Measurements from ENCODE around the gene CCNY.

Gene CCNY

DNA sequence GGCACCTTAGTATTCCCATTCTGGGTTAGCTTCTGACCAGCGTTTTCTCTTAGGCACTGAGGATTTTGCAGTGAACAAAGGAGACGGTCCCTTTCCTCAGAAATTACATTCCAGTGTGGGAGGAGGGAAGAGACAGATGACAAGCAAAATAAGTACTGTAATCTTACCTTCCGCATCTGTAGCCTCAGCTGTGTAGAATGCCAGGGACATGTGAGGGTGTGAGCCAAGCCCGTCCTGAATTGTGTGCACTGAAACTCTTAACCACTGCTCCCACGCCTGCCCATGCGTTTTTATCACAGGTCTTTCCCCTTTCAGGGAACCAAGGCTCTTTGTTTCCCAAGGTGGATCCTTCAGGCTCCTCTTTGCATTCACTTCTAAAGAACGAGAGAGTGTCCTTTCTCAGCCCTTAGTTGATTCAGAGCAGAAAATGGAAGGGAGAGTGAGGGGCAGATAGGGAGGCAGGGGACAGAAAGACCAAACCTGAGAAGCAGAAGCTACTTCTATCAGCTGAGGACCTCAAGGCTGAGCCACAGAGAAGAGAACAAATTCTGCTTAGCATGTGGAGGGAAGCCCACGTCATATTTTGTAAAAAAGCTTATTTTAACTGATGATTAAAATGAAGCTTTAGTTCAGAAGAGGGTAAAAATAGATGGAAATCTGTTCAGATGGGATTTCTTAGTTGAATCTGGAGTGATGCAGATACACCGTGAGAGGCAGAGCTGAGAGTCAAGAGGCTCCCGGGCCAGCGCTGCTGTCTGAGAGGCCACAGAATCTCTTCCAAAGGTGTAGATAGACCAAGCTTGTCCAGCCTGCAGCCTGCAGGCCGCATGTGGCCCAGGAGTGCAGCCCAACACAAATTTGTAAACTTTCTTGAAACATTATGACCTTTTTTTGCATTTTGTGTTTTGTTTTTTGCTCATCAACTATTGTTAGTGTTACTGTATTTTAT, 122.5 kb downstream of the CCNY start:
- DNase-seq: no peak

GRCh38 chr10:35459449-35459847, 123.1 kb downstream of the CCNY start:
- no peak for DNase-seq

DNA sequence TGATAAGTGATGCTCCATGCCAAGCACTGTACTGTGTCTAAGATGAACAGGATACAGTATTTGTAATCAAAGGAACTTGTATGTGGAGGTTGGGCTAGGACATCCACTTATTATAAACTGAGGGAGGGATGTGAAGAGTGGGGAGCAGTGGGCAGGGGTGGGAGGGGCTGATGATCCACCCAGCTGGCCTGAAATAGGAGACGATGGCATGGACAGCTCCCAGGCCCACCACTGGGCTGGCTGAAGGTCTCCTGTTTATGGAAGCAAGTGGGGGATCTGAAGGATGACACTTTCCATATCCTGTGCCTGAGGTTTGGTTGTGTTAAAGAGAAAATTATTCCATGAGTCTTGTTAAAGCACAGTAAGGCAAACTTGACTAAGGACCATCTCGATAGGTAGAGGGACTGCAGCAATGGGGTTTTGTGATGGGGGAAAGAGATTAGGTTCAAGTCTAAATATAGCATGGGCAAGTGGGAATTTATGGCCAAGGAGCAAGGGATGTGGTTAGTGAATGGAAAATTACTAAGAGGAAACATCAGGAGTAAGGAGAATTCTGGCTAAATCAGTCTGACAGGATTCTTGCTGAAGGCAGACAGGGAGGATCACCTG, 124.6 kb downstream of the CCNY start:
- DNase-seq: no peak

DNA sequence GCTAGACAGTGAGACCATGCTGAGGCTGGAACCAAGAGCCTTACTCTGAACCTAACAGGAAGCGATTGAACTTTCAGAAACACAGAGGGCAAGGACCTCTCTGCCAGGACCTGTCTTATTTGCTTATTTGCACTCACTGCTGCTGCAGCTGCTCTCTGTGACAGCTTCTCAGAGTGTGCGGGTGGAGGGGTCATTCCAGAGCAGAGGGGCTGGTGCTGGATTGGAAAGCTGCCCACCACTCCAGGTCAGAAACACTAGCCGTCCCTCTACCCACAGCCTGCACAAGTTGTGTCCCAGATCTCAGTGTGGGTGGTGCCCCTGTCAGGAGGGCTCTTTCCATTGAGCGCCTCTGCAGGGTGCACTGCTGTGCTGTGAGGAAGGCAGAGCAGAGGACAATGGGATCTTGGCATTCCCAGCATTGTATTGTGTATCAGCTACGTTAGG, 126.2 kb downstream of the CCNY start:
- no peak for DNase-seq

DNA sequence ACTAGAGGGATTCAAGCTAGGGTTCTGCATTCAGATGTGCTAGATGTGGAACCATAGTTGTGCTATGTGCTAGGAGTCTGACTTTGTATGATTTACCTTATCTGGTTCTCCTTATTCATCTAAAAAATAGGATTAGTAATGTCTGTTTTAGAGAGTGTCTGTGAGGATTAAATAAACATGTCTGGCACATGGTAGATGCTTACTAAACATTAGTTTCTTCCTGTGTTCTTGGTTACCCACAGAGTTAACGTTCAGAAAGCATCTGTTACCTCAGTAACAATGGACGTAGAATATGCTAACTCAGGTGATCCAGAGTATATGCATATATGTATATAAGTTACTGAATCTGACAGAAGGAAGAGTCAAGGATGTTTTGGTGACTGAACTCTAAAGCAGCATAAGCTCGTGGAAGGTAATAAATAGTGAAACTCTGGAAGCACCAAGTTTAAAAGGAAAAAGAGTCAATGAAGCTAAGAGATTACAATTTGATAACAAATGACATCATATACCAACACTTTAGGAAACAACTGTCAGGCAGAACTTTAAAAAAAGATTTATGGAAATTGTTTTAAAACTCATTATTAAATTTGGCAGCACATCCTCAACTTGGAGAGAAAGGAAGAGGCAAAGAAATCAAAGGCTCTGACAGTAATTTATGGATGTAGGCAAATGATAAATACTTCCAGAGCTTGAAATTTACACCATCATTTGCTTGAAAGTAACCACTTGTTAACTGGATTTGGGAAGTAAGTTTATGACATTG, 127.0 kb downstream of the CCNY start:
- no peak for DNase-seq

- DNase-seq: no peak
These were observed 127.6 kb downstream of the CCNY start for GRCh38 chr10:35463878-35464277.

- DNase-seq: no peak
These were observed 128.6 kb downstream of the CCNY start for GRCh38 chr10:35464825-35465456.

DNA sequence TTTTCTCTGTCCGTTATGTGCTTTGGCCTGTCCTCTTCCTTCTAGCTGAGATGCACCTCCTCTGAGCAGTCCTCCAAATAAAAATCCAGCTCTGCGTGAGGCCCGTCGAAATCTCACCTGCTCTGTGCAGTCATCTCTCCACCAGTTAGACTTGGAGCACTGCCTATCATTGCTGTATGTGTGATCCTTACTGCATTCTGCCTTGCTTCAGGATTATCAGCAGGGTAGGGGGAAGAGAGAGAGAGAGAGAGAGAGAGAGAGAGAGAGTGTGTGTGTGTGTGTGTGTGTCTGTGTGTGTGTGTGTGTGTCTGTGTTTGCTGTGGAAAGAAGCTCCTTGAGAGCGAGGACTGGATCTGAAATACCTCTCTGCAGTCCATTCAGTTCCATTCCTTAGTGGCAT, 129.4 kb downstream of the CCNY start:
- no peak for DNase-seq

DNA sequence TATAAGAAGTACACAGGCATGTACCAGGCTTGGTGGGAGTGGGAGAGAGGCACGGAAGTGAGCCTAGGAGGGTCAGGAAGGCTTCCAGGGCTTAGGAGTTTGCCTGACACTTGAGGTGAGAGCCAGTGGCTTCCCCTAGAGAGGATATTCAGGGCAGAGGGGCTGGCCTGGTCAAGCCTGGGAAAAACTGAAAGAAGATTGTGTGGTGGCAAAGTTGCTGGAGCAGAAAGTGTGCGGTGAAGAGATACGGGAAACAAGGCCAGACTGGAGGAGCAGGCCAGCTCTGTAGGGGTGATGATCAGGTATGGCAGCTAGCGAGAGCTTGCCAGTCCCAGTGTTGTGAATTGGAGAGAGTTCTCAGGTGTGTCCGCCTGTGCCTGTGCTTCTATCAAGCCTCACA, 129.9 kb downstream of the CCNY start:
- DNase-seq: no peak

DNA sequence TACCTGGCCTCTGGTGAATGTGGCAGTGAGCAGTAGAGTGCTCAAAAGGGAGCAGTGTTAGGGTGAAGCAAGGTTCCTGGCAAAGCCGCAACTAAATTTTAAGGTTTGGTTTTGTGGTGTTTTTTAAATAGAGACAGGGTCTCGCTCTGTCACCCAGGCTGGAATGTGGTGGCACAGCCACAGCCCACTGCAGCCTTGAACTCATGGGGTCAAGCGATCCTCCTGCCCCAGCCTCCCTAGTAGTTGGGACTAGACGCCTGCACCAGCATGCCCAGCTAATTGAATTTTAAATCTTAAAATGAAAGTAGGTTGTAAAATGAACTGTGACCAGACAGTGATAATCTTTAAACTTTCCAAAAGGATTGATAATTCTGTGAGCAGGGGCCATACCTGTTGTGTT, 130.4 kb downstream of the CCNY start:
- no peak for DNase-seq

DNA sequence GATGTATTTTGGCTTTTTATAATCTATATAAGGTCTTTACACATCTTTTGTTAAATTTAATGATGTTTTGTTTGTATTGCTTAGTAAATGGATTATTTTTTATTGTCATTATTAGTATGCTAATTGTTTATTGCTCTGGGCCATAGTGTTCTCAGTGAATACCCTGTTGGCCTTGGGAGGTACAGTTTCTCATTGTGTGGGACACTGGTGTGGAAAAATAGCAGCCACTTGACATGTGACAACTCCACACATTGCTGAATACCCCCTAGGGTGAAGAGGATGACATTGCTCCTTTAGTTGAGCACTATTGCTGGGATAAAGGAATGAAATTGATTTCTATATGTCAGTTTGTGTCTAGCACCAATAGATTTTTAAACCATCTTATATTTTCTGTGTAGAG, 130.9 kb downstream of the CCNY start:
- no peak for DNase-seq

DNA sequence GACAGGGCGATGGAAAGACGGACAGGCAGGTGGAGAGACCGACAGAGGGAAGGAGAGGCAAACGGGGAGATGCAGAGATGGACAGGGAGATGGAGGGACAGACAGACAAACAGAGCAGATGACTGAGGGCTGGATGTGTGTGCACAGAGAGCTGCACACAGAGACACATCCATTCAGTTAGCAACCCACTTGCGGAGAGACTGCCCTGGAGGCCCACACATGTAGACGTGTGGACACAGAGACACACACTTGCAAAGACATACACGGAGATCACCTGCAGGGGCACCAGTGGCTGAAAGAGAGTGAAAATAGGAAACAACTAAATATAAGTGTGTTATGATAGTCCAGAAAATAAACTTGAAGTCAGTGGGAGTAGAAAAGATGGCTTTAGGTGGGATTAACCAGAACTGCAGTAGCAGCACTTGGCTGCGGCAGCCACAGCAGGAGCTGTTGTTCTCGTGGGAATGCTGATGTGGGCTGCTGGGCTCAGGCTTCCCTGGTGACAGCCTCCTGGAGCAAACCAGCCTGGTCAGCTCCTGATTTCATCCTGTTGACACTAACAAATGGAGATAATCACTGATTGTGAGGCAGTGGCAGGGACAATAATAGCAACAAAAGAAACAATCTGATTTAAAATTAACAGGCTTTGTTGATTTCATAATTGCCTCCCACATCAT, 134.1 kb downstream of the CCNY start:
- no peak for DNase-seq

- DNase-seq: no peak
These were observed 134.6 kb downstream of the CCNY start for GRCh38 chr10:35470925-35471315.

- DNase-seq: no peak
These were observed 135.1 kb downstream of the CCNY start for GRCh38 chr10:35471435-35471834.

GRCh38 chr10:35480142-35480541, 143.8 kb downstream of the CCNY start:
- no peak for DNase-seq

DNA sequence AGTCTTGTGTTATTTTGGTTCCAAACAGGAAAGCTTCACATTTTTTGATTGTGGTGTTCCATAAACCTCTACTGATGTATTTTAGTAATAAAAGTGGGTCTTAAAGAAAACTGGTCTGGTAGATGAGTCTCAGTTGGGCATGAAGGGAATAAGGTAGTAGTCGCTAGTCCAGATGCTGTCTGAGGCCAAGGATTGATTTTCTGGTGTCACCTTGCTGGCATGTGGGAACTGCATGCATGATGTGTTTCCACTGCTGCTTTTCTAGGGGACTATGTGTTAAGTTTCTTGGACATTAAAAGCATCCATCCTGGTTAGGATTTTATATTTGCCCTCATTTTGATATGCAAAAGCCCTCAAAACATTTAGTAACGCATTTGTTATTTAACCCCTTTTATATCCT, 145.1 kb downstream of the CCNY start:
- no peak for DNase-seq

GRCh38 chr10:35486297-35486990, 150.1 kb downstream of the CCNY start:
- peak; percentile 70 for DNase-seq

DNA sequence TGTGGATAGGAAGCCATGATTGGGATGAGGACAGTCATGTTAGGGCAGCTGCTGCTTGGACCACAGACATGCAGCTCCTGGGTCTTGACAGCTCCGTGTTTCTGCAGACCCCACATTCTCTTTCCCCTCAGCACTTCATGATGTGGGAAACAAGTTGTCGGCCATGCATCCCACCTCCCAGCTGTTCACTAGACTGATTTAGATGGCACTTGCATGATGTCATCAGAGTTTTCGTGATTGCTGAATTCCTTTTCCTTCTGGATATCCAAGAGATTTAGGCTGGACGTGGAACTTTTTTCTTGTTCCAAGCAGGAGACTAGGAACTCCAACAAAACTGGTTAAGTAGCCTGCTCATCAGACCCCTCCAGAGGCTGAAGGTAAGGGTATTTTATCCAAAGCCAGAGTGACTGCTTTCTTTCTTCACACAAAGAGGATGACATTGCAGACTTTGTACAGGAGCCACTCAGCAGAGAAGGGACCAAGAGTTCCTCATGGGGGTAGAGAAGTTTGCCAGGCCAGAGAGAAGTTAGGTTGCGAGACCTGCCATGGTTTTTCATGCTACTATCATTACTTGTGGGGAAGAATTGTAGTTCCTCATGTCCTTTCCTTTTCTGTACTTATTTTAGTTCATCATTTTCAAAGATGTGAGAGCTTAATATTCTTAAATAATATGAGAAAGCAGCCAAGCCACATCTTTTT, 151.2 kb downstream of the CCNY start:
- peak; percentile 38 for DNase-seq

DNA sequence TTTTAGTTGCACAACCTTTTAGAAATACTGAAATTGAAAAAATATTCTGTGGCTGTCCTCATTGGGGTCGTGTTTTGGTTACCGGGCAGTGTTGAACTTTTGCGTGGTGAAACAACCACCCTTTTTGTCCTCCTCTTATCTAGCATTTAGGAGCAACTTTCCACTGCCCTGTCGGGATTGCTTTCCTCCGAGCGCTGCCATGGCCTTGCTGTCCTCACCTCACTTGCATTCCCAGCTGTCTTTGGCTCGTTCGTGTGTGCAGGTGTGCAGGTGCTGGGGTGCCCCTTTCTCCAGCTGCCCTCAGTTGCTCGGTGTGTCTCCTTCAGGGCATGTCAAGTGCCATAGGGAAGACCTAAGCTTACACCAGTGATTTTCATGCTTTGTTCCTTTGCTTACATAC, 151.9 kb downstream of the CCNY start:
- no peak for DNase-seq

DNA sequence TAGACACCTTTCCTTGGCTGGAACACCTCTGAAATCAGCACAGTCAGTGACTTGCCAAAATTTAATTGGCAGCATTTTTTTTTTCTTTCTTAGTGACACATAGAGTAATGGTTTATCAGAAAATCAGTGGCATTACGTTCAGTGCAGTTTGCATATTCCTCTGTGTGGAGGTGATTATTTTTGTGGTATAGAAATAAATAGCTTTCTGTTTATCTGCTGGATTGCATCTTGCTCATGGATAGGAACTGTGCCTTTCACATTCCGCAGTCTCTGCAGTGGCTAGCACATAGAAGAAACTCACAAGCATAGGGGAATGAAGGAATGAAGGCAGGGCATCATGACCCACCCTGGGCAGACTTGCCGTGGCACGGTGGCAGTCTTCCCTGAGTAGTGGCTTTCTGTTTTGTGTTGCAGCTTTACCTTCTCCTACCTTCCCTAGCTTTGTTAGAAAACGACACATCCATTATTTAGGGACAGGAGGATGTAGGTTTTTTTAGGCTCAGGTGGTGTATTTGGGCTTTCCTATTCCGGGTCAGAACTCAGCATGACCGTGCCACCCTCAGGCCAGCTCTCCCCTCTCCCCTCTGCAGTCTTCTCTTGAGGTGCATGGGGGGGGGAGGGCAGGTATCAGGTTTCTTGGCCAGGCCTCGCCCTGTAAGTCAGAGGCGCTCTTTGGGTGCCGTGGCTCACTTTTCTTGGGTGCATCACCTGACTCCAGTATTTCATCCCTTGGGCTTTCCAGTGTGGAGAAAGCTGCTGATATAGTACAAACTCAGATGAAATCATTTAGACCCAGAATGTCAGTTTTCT, 156.3 kb downstream of the CCNY start:
- no peak for DNase-seq

All from inflammatory macrophage treated with lipopolysaccharide for 4 hours (primary cell).